GM23248 (cell line): ENCODE results near the gene HIVEP3. TPM values are rescaled to one million over a fixed set of nuclear protein-coding genes. Genes with fewer than 3 reads are reported as not detected.
A peak's percentile ranks its signal among the peaks of the same experiment; 100 is the strongest.

ENCODE experiments used
- DNase-seq: peaks from one replicate; pipeline ENCODE4 v3.0.0-alpha.2; 2015
- H2AFZ ChIP-seq: fragments of 200-600 bp; sonication (generic); 2 replicates; pipeline ENCODE4 v1.6.1; 2016; ENCODE audit warnings: antibody characterized with exemption
- H3F3A ChIP-seq: fragments of 200-600 bp; sonication (generic); 2 replicates; pipeline ENCODE4 v1.6.1; 2016; ENCODE audit warnings: mild to moderate bottlenecking, antibody characterized with exemption, mixed run types; ENCODE audit not compliant: insufficient read depth
- H3K27ac ChIP-seq: fragments of 200-600 bp; sonication (generic); 2 replicates; pipeline ENCODE4 v1.5.1; 2016; ENCODE audit warnings: mild to moderate bottlenecking
- H3K27me3 ChIP-seq: fragments of 200-600 bp; sonication (generic); replicated peaks from 2 replicates; pipeline ENCODE4 v1.6.1; 2016; ENCODE audit warnings: mild to moderate bottlenecking; ENCODE audit not compliant: insufficient read depth
- H3K36me3 ChIP-seq: fragments of 200-600 bp; sonication (generic); 2 replicates; pipeline ENCODE4 v1.6.1; 2016; ENCODE audit warnings: low read depth, mild to moderate bottlenecking
- H3K4me1 ChIP-seq: fragments of 200-600 bp; sonication (generic); 2 replicates; pipeline ENCODE4 v1.6.1; 2016; ENCODE audit warnings: mild to moderate bottlenecking; ENCODE audit not compliant: insufficient read depth
- H3K4me2 ChIP-seq: fragments of 200-600 bp; sonication (generic); one replicate; pipeline ENCODE4 v1.6.1; 2016; ENCODE audit warnings: mild to moderate bottlenecking; ENCODE audit not compliant: unreplicated experiment
- H3K4me3 ChIP-seq: fragments of 200-600 bp; sonication (generic); 2 replicates; pipeline ENCODE4 v1.5.1; 2016; ENCODE audit warnings: mild to moderate bottlenecking
- H3K79me2 ChIP-seq: fragments of 200-600 bp; sonication (generic); 2 replicates; pipeline ENCODE4 v1.6.1; 2016; ENCODE audit warnings: mild to moderate bottlenecking; ENCODE audit not compliant: insufficient read depth
- H3K9ac ChIP-seq: fragments of 200-600 bp; sonication (generic); 2 replicates; pipeline ENCODE4 v1.6.1; 2016; ENCODE audit warnings: mild to moderate bottlenecking
- H3K9me2 ChIP-seq: fragments of 200-600 bp; sonication (generic); 2 replicates; pipeline ENCODE4 v1.6.1; 2016; ENCODE audit warnings: mixed run types, mild to moderate bottlenecking, moderate library complexity; ENCODE audit not compliant: insufficient read depth
- H3K9me3 ChIP-seq: fragments of 200-600 bp; sonication (generic); one replicate; pipeline ENCODE4 v1.6.1; 2017; ENCODE audit warnings: low read depth
- H4K20me1 ChIP-seq: fragments of 200-600 bp; sonication (generic); 2 replicates; pipeline ENCODE4 v1.6.0; 2016; ENCODE audit not compliant: insufficient read depth
- EZH2 ChIP-seq: fragments of 200-600 bp; sonication (generic); IDR thresholded peaks from 2 replicates; pipeline ENCODE4 v1.6.1; 2018; ENCODE audit warnings: antibody characterized with exemption, mild to moderate bottlenecking; ENCODE audit not compliant: insufficient read depth, poor library complexity, severe bottlenecking
- EZH2phosphoT487 ChIP-seq: fragments of 200-600 bp; sonication (generic); IDR thresholded peaks from 2 replicates; pipeline ENCODE4 v1.6.1; 2018; ENCODE audit warnings: antibody characterized with exemption, moderate library complexity, mild to moderate bottlenecking, low read depth; ENCODE audit not compliant: insufficient read depth
- WGBS, 2 experiments: methylation state at CpG; one replicate each; pipeline ENCODE4 v1.1.6; 2015 to 2017; ENCODE audit warnings: low lambda C conversion rate in 2 of 2, low coverage in 1 of 2; ENCODE audit errors: missing lambda C conversion rate in 2 of 2; 5-methylcytosine and 5-hydroxymethylcytosine counted together
- in situ Hi-C: fragments of 300-500 bp; cut with MboI; formaldehyde crosslinking; loops from 2 replicates; pipeline ENCODE4 v1.15.0; 2020
- polyA plus RNA-seq: library from polyadenylated mRNA; unstranded; fragments of >200 nt; fragmentation: Nextera tagmentation; extraction: Ambion mirVana; gene quantifications from 2 replicates; pipeline ENCODE4 v1.2.1, GENCODE V29; 2016
- total RNA-seq: library from RNA; depleted of rRNA; stranded (reverse); fragments of >200 nt; shearing (Covaris generic); gene quantifications from 2 replicates; pipeline ENCODE4 v1.2.3, GENCODE V29; 2014

HIVEP3 gene
- total and polyA plus RNA-seq, 2 experiments from 2014 or later: 1.7 to 7.2 TPM

GRCh38 chr1:41716188-41717130, 202.3 kb downstream of the HIVEP3 start:
- H3K27me3 ChIP-seq: no peaks in the 10 kb centered on the region
- H3K9ac ChIP-seq: no peak overlapping the region
- no peak overlapping the region for H3K27ac ChIP-seq
- WGBS, 2 experiments: 96 to 97% methylated on average over 12 of the region's 12 CpGs
- in situ Hi-C loops: no loop called here
- no peaks in the 10 kb centered on the region for H3K79me2 ChIP-seq
- H3F3A ChIP-seq: no peaks in the 10 kb centered on the region
- no peaks in the 10 kb centered on the region for H3K36me3 ChIP-seq
- H3K9me3 ChIP-seq: no peaks in the 10 kb centered on the region
- H3K4me3 ChIP-seq: no peak overlapping the region
- TF ChIP-seq EZH2phosphoT487 (no peak), EZH2 (no peak)
- peaks cover 21% of the 10 kb centered on the region for H3K4me1 ChIP-seq
- H4K20me1 ChIP-seq: no peaks in the 10 kb centered on the region
- no peak overlapping the region for H3K4me2 ChIP-seq
- H2AFZ ChIP-seq: no peak overlapping the region
- DNase-seq: no peak
- no peaks in the 10 kb centered on the region for H3K9me2 ChIP-seq

GRCh38 chr1:41715441-41716095, 203.2 kb downstream of the HIVEP3 start:
- H2AFZ ChIP-seq: no peak overlapping the region
- TF ChIP-seq EZH2phosphoT487: no peak
- no peak for TF ChIP-seq EZH2
- H3K4me3 ChIP-seq: no peak overlapping the region
- DNase-seq: no peak
- H3K36me3 ChIP-seq: no peaks in the 10 kb centered on the region
- no peaks in the 10 kb centered on the region for H3K27me3 ChIP-seq
- H3K9me3 ChIP-seq: no peaks in the 10 kb centered on the region
- peaks cover 21% of the 10 kb centered on the region for H3K4me1 ChIP-seq
- H3K4me2 ChIP-seq: no peak overlapping the region
- no peak overlapping the region for H3K27ac ChIP-seq
- in situ Hi-C loops: no loop called here
- no peak overlapping the region for H3K9ac ChIP-seq
- no peaks in the 10 kb centered on the region for H4K20me1 ChIP-seq
- H3K79me2 ChIP-seq: no peaks in the 10 kb centered on the region
- WGBS, 2 experiments: 95 to 96% methylated on average over 8 of the region's 8 CpGs
- no peaks in the 10 kb centered on the region for H3K9me2 ChIP-seq
- H3F3A ChIP-seq: no peaks in the 10 kb centered on the region

- H3K4me3 ChIP-seq: no peak overlapping the region
- H3K36me3 ChIP-seq: no peaks in the 10 kb centered on the region
- no peaks in the 10 kb centered on the region for H3K27me3 ChIP-seq
- 91 to 93% methylated on average over 9 of the region's 9 CpGs for WGBS, 2 experiments
- no peak overlapping the region for H3K4me2 ChIP-seq
- no peaks in the 10 kb centered on the region for H3K9me2 ChIP-seq
- no peak overlapping the region for H2AFZ ChIP-seq
- DNase-seq: peak; percentile 34
- TF ChIP-seq EZH2 (no peak), EZH2phosphoT487 (no peak)
- no peaks in the 10 kb centered on the region for H4K20me1 ChIP-seq
- H3K4me1 ChIP-seq: peaks cover 21% of the 10 kb centered on the region
- no peaks in the 10 kb centered on the region for H3K79me2 ChIP-seq
- H3K9me3 ChIP-seq: no peaks in the 10 kb centered on the region
- no peaks in the 10 kb centered on the region for H3F3A ChIP-seq
- in situ Hi-C loops: no loop called here
- H3K9ac ChIP-seq: no peak overlapping the region
- H3K27ac ChIP-seq: no peak overlapping the region
Measured at GRCh38 chr1:41714638-41715389, 203.9 kb downstream of the HIVEP3 start.

GRCh38 chr1:41713557-41714327, 205.0 kb downstream of the HIVEP3 start:
- Histone ChIP-seq H3K4me1 (peaks cover 21% of the 10 kb centered on the region), H3K79me2 (no peaks in the 10 kb centered on the region), H3K4me2 (peak overlapping the region; percentile 34), H2AFZ (no peak overlapping the region), H4K20me1 (no peaks in the 10 kb centered on the region), H3F3A (no peaks in the 10 kb centered on the region), H3K9ac (no peak overlapping the region), H3K9me2 (no peaks in the 10 kb centered on the region), H3K4me3 (no peak overlapping the region), H3K27ac (no peak overlapping the region), H3K9me3 (no peaks in the 10 kb centered on the region), H3K36me3 (no peaks in the 10 kb centered on the region), H3K27me3 (no peaks in the 10 kb centered on the region)
- 6 to 11% methylated on average over 5 to 6 of the region's 6 CpGs for WGBS, 2 experiments
- peak; percentile 72 for DNase-seq
- in situ Hi-C loops: no loop called here
- TF ChIP-seq EZH2phosphoT487 (no peak), EZH2 (no peak)
